Esophagus muscularis mucosa (tissue), 3 donors: ENCODE results near the gene TBC1D22A.

Source experiments
- CTCF ChIP-seq, 3 experiments: fragments of 200-600 bp in 2 of 3; fragments of 450-650 bp in 1 of 3; sonication (generic) in 2 of 3; IDR thresholded peaks; one replicate each; pipeline ENCODE4 v1.5.1; 2017 to 2019; ENCODE audit warnings: antibody characterized with exemption in 3 of 3, mild to moderate bottlenecking in 2 of 3, moderate library complexity in 1 of 3
- POLR2A ChIP-seq: fragments of 450-650 bp; IDR thresholded peaks from one replicate; pipeline ENCODE4 v1.6.1; 2017; ENCODE audit warnings: antibody characterized with exemption, moderate library complexity, mild to moderate bottlenecking, low read depth

- TF ChIP-seq CTCF (IDR thresholded peaks at IDR 0.05), result no peak
- TF ChIP-seq POLR2A, result no peak
Measured at GRCh38 chr22:46794491-46794890, 32.0 kb downstream of the TBC1D22A start.
